Dedifferentiated amniotic fluid mesenchymal stem cell (primary cell): ENCODE results near the gene TSPO.
"Not testable (repeated sequence)": the region's sequence is repeated elsewhere in the genome, so short reads cannot be mapped to it uniquely, and the experiment has no call there.

ENCODE experiments used
- DNase-seq: peaks from one replicate; pipeline ENCODE4 v3.0.0-alpha.2; 2016; ENCODE audit errors: extremely low spot score

The TSPO gene

GRCh38 chr22:43151251-43152002 lies at the start of gene TSPO:
TSS of gene TSPO (plus strand) at chr22:43151559. CDS start at chr22:43159239, 7,680 bp downstream.
- DNase-seq, result peak; percentile 45

- DNase-seq, result not testable (repeated sequence)
These were observed 47.2 kb upstream of the TSPO start for GRCh38 chr22:43104056-43104625.

GRCh38 chr22:43104950-43105349 lies 46.4 kb upstream of the TSPO start:
- not testable (repeated sequence) for DNase-seq

GRCh38 chr22:43106302-43106701 lies 45.1 kb upstream of the TSPO start:
- DNase-seq, result no peak

GRCh38 chr22:43109511-43109910 lies 41.8 kb upstream of the TSPO start:
- no peak for DNase-seq

- no peak for DNase-seq
These were observed 41.4 kb upstream of the TSPO start for GRCh38 chr22:43109921-43110443.

- no peak for DNase-seq
These were observed 40.9 kb upstream of the TSPO start, which contains the start of gene BIK for GRCh38 chr22:43110444-43110926. TSS of gene BIK (plus strand) at chr22:43110750. CDS start at chr22:43124023, 13,273 bp downstream.

GRCh38 chr22:43110927-43111623 lies 40.3 kb upstream of the TSPO start:
- no peak for DNase-seq

- no peak for DNase-seq
These were observed 37.7 kb upstream of the TSPO start for GRCh38 chr22:43113526-43114251.

- DNase-seq, result no peak
These were observed 36.4 kb upstream of the TSPO start for GRCh38 chr22:43114958-43115357.

- no peak for DNase-seq
These were observed 34.4 kb upstream of the TSPO start for GRCh38 chr22:43116932-43117331.

- no peak for DNase-seq
These were observed 33.1 kb upstream of the TSPO start for GRCh38 chr22:43118024-43118849.

GRCh38 chr22:43118953-43119458 lies 32.4 kb upstream of the TSPO start:
- no peak for DNase-seq

- DNase-seq, result peak; percentile 33
These were observed 24.7 kb upstream of the TSPO start for GRCh38 chr22:43126501-43127165.

- no peak for DNase-seq
These were observed 24.0 kb upstream of the TSPO start for GRCh38 chr22:43127166-43127908.

GRCh38 chr22:43128116-43128515 lies 23.2 kb upstream of the TSPO start:
- no peak for DNase-seq

- DNase-seq, result no peak
These were observed 22.4 kb upstream of the TSPO start for GRCh38 chr22:43128928-43129424.

- DNase-seq, result no peak
These were observed 21.6 kb upstream of the TSPO start for GRCh38 chr22:43129426-43130425.
